Stimulated activated CD4-positive, alpha-beta T cell treated with anti-CD3 and anti-CD28 coated beads, Interleukin-1b, Interleukin-23, amount 100 ng/mL, for 4 hours (primary cell): ENCODE data around the gene CCT7.
"Not testable (repeated sequence)": the region's sequence is repeated elsewhere in the genome, so short reads cannot be mapped to it uniquely, and the experiment has no call there.

Source experiments
- DNase-seq, 2 donors: peaks; one replicate each; pipeline ENCODE4 v3.0.0-alpha.2; 2020; ENCODE audit warnings: low read depth in 2 of 2

CCT7 gene

GRCh38 chr2:73254343-73255006 is 20.4 kb downstream of the CCT7 start:
- DNase-seq = no peak

- no peak for DNase-seq
Observed at GRCh38 chr2:73255007-73255644, 21.0 kb downstream of the CCT7 start.

- DNase-seq = no peak
Observed at GRCh38 chr2:73255907-73256617, 22.0 kb downstream of the CCT7 start.

DNA sequence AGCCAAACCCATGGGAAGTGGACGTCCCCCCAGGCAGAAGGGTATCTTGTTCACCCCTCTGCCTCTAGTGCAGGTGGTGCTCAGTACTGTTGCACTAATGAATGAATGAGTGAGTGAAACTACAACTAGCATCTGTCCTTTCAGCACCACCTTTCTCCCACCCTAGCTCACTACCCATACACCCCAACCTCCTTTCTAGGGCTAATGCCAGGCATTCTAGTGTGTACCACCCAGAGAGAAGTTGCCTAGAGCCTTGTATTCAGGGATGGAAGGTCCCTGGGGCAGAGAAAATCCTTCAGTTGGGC is 22.5 kb downstream of the CCT7 start:
- no peak for DNase-seq

GRCh38 chr2:73257021-73257420 is 22.9 kb downstream of the CCT7 start:
- no peak for DNase-seq

DNA sequence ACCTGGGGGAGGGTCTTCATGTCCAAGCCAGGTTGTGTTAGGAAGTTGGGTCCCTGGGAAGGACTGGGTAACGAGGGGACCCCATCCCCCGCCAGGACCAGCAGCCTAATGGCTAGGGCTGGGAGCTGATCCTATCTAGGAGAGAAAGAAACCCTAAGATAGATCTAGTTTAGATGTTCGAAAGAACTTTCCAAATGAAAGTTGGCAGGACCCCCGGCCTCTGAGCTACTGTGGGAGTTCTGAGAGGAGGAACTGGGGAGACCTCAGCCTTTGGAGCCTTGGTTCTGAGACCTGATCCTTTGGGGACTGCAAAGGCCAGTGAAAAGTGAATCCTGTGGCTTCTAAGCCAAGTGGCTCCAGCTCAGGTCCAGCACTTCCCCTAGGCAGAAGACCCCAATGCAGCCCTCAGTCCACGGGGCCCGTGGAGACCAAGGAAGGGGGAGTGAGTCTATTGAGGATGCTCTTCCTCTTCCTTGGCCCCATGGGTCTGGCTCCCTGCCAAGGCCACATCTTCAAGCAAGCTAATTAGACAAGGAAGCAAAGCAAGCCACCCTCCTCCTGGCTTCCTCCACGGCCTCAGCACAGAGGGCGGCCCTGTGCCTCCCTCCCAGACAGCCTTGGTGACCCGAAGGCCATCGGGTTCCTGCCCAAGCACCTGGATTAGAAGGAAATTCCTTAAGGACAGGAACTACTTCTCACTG is 23.5 kb downstream of the CCT7 start:
- DNase-seq = no peak

- DNase-seq = no peak
Observed at GRCh38 chr2:73258186-73258912, 24.2 kb downstream of the CCT7 start.

DNA sequence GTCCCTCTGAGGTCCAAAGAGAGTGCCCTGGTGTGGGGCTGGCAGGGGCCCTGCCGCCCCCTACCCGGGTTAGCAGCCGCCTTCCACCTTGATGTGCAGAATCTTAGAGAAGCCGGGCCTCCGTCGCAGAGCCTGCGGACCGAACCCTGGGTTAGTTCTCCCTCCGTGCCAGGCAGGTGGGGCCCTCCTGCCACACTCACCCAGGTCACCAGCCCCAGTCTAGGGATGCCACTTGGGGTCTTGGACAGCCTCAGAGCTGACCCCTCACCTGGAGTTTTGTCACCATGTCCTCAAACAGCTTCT is 24.8 kb downstream of the CCT7 start:
- no peak for DNase-seq

GRCh38 chr2:73259276-73259675 is 25.2 kb downstream of the CCT7 start:
- DNase-seq = no peak

GRCh38 chr2:73259704-73260337 is 25.7 kb downstream of the CCT7 start:
- no peak for DNase-seq

GRCh38 chr2:73260338-73260984 is 26.4 kb downstream of the CCT7 start:
- no peak for DNase-seq

GRCh38 chr2:73262108-73262651 is 28.1 kb downstream of the CCT7 start:
- no peak for DNase-seq

- DNase-seq = not testable (repeated sequence)
Observed at GRCh38 chr2:73262691-73263429, 28.8 kb downstream of the CCT7 start.

DNA sequence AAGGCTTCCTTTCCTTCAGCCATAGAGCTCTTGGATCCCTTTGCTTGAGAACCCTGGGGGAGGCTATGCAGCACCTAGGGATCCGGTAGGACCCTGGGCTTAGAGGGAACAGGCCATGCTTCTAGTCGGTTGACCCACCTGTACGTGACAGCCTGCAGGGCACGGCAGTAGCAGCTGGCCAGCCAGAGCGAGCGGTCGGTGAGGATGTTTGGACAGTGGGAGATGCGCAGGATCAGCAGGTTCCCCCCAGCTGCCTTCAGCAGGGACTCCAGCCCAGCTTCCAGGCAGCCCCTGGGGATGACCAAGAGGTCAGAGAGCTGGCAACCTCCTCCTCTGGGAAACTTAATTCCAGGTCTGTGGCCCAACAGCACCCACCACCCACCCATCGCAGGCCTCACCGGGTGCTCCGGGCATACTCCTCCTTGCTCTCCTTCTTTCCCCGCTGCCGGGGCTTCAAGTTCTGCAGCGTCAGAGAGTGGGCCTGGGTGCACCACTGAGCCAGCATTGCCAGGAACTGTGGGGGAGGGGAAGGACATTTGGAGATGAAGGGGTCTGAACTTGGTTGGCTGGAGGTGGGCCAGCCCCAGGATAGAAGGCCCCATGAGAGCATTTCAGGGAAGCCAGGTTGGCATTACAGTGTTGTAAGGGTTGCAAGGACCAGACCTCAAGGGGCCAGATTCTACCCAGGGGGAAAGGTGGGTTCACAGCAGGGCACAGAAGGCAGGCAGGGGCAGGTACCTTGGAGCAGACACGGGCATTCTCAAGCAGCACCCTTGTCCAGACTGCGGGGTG is 29.6 kb downstream of the CCT7 start:
- DNase-seq = no peak

- DNase-seq = no peak
Observed at GRCh38 chr2:73264332-73264606, 30.2 kb downstream of the CCT7 start.

GRCh38 chr2:73264783-73265182 is 30.7 kb downstream of the CCT7 start:
- no peak for DNase-seq

DNA sequence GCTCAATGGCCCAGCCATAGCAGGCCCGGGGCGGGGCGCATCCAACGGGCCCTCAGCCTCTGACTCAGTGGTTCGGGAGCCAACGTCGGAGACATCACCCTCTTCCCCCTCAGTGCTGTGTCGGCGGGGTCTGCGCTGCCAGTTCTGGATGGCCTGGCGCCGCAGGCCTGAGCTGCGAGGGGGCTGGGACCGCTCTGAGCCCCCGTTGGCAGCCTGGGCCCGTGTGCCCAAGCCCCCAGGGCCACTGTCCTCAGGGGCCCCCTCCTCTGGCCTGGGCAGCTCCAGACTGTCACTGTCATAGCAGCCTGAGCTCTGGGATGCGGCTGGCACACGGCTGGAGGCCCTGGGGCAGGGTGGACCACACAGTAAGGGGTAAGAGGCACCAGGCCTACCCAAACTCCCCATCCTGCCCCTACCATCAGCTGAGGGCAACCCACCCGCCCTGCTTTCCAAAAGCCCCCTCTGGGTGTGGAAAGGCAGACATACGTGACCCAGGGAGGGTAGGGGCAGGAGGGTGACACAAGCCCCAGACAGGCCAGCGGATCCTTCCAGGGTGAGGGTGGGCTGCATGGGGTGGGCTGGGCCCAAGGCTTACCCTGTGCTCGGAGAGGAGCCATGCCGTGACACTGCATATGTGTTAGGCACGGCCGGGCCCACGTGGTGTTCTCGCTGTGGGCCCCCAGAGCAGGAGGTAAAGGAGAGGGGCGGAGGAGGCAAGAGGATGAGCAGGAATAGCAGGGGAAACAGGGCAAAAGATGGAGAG is 31.4 kb downstream of the CCT7 start:
- DNase-seq = no peak

- DNase-seq = no peak
Observed at GRCh38 chr2:73266061-73266901, 32.2 kb downstream of the CCT7 start.
